Left colon (tissue), 2 donors: ENCODE measurements around the gene PLPP7. TPM values are rescaled to one million over a fixed set of nuclear protein-coding genes. Genes with fewer than 3 reads are reported as not detected.
"Not testable (repeated sequence)": the region's sequence is repeated elsewhere in the genome, so short reads cannot be mapped to it uniquely, and the experiment has no call there.

Source experiments
- ATAC-seq: fragments of 200-7000 bp; cut with Tn5 transposase; one replicate; pipeline ENCODE4 v1.9.1; 2020; ENCODE audit warnings: mild to moderate bottlenecking, moderate library complexity
- DNase-seq, 2 donors: peaks; one replicate each; pipeline ENCODE4 v3.0.0-alpha.2; 2020
- intact Hi-C, 2 donors: fragments of 100-400 bp; cut with DNase I in 1 of 2; cut with micrococcal nuclease in 1 of 2; formaldehyde crosslinking; loops; one replicate each; pipeline versions ENCODE4 v1.11.2 to v1.14.0; 2022; cut with DNase I, micrococcal nuclease
- long read RNA-seq: library from polyadenylated mRNA; unstranded; transcript quantifications from one replicate; pipeline ENCODE4 v2.0.0, GENCODE V29; 2021
- total RNA-seq, 2 donors: library from RNA; stranded (reverse); fragmentation: NEBNext Ultra II Directional; extraction: Animal tissue kit (Norgen Biotek cat#: 25700); gene quantifications; one replicate each; pipeline ENCODE4 v1.2.1, GENCODE V29; 2021
- donor health status: DM: no; HTN: no; CAD: no.
- donor health status: DM: yes; HTN: yes; CAD: no.

The PLPP7 gene
- 1 to 10 TPM in 1 of 2 donors, under 1 TPM in 1; 0.43 to 1.1 TPM for total RNA-seq
- long read RNA-seq, partial matches to known transcripts: 0 of 2 reads
- long read RNA-seq, other reads (novel, unspliced or antisense): 0 of 2 reads

DNA sequence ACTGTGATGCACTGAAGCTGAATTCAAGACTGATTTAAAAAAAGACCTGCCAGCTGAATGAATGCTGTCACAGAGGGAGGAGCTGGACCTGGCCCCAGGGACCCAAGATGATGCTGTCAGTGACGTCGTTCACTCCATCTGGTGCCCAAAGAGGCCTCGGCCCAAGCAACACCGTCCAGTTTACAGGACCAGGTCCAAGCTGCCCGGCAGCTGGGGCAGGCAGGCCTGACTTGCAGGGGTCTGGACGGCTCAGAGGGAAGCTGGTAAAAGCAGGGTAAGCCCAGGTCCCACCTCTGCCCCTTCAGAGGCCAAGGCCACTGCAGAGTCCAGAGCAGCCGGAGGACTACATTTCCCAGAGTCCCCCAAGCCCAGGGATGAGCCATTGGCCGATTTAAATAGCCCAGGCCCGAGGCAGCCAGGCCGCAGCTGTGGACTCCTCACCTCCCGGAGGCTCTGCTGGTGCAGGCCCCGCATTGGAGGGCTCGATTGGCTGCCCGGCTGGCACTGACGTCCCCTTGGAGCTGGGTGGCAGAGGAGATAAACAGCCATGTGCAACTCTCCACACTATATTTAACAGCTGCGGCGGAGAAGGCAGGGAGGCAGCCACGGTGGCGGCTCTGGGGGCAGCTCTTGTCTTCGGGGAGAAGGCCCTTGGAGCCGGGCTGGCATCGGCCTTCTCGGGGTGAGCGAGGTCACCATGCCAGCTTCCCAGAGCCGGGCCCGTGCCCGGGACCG, at the start of gene PLPP7:
Gene PLPP7 (plus strand): TSS at position 423 of the 735 bp plus-strand sequence. CDS start 275 bp downstream, at position 698.
- DNase-seq: peak; percentile 33 to 53
- intact Hi-C loops: no loop called here
- ATAC-seq: peak; percentile 41

DNA sequence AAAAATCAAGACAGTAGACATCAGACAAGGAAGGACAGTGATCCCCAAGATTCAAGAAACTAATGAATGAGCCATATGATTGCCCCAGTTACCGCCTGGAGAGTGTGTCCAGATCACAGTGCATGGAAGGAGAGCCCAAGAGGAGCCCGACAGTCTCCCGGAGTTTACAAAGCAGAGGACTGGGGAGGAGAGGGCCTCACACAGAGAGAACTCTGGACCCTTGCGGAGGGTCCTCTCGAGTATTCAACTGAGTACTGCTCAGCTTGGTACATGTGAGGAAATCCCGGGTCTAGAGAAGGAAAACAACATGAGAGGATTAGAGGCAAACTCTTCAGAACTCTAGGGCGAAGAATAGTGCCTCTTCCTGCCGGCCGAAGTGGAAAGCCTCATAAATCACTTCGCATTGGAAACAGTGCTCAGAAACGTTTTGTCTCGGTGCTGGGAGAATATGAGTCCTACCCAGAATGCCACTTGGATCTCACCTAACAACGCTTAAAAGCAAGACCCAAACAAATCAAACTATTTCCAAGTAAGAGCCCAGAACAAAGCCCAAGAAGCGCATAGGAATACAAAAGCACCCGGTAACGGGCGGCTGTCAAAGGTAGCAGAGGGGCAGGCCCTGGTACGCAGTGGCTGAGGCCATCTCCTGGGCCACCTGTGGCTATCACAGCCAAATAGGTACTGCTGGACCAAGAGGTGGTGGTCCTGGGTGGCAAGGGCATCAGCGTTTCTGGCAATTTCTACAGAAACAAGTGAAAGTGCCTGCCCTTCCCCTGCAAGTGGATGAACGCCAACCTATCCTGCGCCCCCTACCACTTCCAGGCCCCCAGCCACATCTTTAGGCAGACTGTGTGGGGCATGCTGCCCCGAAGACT, 49.2 kb upstream of the PLPP7 start:
- DNase-seq (no peak), ATAC-seq (no peak)
- intact Hi-C loops: no loop called here

DNA sequence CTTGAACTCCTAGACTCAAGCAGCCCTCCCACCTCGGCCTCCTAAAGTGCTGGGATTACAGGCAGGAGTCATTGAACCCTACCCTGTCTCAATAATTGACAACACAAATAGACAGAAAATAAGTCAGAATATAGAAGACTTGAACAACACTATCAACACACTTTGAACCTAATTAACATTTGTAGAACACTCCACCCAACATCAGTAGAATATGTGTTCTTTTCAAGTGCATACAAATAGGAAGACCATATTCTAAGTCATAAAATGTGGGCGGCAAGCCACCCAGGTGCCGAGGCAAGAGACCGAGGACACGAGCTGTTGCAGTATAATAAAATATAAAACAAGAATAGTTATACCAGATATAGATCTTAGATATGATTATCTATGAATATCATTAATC, 45.2 kb upstream of the PLPP7 start:
- intact Hi-C loops, DNase-seq: not testable (repeated sequence)
- ATAC-seq: peak; percentile 78

DNA sequence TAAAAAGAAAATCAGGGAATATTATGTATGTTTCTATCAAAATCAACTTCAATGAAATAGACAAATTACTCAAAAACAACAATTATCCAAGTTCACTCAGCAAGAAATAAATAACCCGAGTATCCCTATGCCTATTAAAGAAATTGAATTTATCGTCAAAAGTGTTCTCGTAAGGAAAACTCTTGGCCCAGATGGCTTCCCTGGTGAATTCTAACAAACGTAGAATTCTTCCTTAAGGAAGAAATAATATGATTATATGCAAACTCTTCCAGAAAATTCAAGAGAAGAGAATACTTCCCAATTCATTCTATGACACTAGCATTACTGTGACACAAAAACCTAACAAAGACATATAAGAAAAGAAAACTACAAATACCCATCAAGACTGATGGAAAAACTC, 42.9 kb upstream of the PLPP7 start:
- DNase-seq: no peak
- ATAC-seq: no peak
- intact Hi-C loops: no loop called here

DNA sequence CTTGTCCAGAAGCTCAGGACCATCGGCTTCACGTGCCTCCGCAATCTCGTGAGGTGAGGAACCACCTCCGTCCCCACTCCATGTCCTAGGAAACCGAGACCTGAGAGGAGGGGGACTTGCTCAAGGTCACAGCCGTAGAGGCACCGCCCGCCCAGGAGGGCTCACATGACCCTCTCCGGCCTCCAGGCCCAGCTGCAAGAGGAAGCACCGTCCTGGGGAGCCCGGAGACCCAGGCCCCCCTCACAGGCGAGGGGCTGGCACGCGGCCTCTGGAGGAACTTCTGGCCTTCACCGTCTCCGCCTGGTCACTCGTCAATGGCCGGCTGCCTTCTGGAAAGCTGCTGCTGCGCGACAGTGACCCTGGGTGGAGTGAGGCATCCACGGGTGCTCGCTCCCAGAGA, 37.4 kb upstream of the PLPP7 start:
- ATAC-seq: no peak
- intact Hi-C loops: no loop called here
- no peak for DNase-seq

DNA sequence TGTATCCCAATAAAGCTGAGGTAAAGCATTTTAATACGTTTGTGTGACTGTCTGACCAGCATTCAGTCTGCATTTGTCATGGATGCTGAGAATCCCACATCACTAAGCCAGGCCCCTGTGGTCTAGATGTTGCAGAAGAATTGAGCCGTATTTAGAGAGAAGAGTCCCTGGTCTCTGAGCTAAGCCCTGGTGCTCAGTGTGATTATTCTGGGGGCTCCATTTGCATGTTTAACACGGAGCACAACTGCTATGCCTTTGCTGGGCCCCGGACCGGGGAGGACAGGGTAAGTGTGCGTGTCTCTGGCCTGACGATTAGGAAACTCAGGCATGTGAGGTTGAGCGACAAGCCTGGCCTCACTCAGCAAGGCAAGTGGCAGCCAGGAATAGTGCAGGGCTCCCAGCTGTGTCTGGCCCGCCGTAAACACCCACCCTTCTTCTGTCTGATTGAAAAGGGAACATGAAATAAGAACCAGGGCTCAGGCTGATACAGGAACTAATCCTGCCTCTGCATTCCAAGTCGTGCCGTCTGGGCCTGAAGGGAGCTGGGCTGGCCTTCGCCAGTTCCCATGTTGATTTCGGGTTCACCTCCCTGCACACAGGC, 35.5 kb upstream of the PLPP7 start:
- ATAC-seq (peak; percentile 18), DNase-seq (no peak)
- intact Hi-C loops: no loop called here

DNA sequence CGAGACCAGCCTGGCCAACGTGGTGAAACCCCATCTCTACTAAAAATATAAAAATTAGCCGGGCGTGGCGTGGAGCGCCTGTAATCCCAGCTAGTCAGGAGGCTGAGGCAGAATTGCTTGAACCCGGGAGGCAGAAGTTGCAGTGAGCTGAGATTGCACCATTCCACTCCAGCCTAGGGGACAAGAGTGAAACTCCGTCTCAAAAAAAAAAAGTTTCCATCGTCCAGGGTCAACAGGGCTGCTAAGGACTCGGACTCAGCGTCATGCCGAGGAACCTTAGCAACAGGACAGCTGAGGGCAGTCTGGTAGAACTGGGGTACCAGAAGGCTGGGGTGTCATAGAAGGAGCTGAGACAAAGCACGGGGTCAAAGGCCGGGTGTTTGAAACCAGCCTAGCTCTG, 34.9 kb upstream of the PLPP7 start:
- intact Hi-C loops: no loop called here
- ATAC-seq (no peak), DNase-seq (no peak)

DNA sequence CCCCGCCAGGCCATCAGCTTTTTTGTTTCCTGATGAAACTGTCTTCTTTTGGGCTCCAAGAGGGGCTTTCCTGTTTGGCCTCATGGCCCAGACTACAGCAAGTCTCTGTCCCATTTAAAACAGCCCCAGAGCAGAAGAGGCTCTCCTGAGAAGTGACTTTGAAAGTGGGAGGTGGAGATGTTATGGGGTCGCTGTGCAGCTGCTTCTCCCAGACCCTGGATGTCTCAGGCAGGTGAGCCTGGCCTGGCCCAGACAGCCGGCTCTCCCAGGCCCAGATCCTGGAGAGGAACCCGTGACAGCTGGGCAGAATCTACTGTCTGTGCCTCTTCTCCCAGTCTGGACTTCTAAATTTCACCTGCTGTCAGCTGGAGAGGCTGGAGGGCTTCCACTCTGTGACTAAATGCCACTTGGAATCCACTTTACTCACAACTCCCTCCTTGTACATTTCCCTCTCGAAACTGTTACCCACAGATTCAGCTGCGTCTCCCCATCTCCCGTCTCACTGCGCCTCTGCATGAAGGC, 33.8 kb upstream of the PLPP7 start:
- intact Hi-C loops: no loop called here
- DNase-seq: no peak
- no peak for ATAC-seq

DNA sequence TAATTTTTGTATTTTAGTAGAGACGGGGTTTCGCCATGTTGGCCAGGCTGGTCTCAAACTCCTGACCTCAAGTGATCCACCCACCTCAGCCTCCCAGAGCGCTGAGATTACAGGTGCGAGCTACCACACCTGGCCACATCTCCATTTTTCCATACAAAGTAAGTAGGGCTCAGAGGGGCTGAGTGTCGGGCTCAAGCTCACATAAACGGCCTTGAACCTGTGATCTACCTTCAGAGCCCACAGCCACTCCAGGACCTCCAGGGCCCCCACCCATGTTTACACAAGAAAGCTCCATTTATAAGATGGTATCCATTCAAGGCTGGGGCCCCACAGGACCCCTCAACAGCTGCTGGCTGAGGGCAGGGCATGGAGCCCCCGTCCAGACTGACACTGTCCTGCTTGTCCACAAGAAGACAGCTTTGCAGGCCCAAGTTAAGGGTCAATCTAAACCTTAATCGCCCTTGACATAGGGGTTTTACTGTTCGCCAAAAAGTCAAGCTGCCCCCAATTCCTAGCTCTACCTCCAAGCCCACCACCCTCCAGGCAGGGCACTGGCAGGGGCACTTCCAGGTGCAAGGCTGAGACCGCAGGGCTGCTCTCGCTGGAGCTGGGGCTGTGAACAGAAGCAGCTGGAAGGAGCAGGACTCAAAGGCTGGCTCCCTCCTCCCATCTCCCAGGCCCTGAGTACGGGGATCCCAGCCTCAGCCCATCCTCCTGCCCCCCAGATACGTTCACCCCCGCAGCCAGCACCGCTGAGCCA, 32.1 kb upstream of the PLPP7 start:
- DNase-seq: no peak
- no peak for ATAC-seq
- intact Hi-C loops: no loop called here

DNA sequence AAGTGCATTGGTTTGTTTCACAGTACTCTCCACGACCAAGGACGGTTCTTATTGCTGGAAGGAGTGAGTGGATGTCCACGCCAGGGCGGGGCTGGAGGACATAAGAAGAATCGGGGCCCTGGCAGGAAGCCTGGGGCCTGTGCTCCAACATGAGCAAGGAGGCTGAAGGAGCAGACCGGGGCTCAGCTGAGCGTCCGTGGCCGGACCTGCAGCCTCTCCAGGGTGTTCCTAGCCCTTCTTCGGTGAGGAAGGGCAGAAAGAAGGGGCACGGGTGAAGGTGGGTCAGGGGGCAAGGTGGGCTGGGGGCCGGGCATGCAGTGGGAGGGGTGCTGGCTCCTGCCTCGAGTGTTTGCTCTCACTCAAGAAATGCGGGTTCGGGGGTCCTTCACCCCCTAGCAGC, 31.3 kb upstream of the PLPP7 start:
- DNase-seq: no peak
- intact Hi-C loops: no loop called here
- no peak for ATAC-seq

DNA sequence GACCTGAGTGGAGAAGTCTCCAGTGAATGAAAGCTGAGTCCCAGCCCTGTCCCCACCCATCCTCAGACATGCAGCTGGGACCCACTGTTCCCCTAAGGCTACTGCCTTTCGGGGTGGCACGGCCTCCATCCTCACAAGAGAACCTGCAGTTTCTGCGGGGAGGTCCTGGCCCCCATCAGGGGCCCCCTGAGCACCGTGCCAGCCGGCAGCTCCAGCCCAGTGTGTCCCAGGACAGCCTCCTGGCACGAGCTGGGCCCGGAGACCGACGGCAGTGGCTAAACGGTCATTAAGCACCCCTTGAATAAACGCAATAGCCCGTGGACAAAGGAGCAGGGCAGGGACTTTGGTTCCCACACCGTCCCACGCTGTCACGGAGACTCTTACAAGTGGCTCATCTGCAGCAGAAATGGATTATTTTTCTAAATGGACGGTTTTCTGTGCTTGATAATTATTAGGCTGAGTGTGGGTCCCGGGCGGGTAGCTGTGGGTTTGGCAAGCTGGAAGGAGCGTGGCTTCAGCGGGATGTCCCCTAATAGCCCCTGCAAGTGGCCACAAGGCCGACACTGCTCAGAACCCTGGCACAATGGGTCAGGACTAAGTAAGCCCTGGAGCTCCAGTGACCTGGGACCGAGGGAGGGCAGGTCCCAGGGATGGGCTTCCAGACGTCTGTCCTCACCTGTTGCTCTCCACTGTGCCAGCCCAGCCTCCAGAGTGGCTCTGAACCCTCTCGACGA, 30.7 kb upstream of the PLPP7 start:
- ATAC-seq: no peak
- no peak for DNase-seq
- intact Hi-C loops: no loop called here

DNA sequence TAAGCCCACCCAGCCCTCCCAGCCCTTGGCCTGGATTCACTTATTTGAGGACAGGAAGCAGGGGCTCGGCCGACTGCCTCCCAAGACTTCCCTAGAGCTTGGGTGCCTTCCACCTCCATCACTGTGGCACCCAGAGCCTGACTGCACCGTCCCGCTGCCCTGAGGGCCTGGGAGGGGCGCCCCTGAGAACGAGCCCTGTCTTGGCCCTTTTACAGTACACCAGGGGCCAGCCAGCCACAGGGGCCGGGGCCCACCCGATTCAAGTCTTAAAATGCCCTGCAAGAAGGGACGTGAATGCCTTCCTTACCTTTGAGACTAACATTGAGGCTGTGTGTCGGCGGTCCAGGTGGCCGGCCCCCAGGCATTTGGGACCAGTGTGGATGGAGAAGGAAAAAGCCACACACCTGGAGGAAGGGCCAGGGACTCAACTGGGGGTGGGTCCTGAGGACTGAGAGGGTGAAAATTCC, 30.1 kb upstream of the PLPP7 start:
- ATAC-seq: no peak

DNA sequence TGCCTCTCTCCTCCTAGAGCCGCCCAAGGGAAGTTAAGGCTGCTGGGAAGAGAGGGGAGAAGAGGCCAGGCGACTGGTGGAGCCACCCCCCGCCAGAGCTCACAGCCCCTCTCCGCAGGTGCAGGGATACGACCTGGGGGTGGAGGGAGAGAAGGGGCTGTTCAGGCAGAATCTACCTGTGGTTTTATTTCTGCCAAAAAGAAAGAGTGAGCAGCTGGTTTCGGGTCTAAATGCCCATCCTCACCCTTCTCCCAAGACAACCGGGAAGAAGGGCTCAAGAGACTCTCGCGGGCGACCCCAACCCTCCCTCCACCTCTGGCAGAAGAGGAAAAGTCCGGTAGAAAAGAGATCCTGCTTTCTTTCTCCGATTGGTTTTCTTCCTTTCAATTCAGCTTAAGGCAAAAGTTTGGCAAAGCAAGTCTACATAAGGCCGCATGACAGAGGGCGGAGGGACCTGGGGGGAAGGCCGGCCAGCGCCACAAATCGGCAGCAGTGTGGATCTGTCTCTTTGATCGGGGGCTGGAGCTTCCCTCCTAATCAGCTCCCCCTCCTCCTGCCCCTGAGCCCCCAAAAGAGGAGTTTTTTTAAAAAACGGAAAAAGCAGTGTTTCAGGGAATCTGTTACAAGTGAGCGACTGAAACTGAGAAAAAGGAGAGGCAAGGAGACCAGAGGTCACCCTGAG, 29.5 kb upstream of the PLPP7 start:
- DNase-seq (no peak), ATAC-seq (no peak)
- intact Hi-C loops: no loop called here

More for the DNA sequence above, 30.1 kb upstream of the PLPP7 start:
- DNase-seq: no peak
- intact Hi-C loops: no loop called here

DNA sequence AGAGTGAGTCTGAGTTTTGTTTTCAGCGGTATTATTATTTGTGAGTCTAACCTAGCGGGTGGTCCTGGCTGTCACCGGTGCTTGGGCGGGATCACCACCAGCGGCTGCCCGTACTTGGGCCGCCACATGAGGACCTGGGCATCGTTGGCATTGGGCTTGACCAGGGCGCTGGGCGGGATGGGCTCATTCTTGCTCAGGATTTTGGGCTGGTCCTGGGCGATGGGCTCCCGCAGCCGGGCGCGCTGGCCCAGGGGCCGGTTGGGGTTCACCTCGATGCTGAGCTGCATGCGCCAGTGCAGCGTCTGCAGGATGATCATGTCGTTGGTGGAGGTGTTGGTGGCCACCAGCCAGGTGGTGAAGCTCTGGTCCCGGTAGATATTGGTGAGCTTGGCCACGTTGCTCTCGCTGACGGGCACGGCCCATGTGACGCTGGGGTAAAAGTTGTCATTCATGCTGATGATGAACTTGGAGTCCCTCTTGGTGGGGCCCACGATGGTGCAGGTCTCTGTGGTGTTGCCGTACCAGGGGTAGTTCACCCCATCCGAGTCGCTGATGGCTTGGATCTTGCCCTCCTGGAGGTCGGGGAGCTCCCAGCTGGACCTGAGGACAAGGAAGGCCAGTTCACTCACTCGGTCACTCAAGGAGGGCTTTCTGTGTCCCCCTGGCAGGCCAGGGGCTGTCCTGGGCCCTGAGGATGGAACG, 28.6 kb upstream of the PLPP7 start:
- intact Hi-C loops: no loop called here
- DNase-seq: no peak
- no peak for ATAC-seq

DNA sequence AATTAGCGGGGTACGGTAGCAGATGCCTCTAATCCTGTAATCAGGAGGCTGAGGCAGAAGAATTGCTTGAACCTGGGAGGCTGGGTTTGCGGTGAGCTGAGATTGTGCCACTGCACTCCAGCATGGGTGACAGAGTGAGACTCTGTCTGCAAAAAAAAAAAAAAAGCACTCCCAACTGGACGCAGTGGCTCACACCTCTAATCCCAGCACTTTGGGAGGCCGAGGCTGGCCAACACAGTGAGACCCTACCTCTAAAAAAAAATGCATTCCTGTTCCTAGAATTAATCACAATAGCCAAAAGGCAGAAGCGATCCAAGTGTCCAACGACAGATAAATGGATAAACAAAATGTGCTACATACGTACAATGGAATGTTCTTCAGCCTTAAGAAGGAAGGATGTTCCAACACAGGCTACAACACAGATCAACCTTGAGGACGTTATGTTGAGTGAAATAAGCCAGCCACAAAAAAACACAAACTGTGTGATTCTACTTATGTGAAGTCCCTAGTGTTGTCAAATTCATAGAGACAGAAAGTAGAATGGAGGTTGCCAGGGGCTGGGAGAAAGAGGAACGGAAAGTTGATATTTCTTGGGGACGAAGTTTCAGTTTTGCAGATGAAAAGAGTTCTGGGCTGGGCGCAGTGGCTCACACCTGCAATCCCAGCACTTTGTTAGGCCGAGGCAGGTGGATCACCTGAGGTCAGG, 27.0 kb upstream of the PLPP7 start:
- DNase-seq: no peak
- intact Hi-C loops: no loop called here
- ATAC-seq: no peak

DNA sequence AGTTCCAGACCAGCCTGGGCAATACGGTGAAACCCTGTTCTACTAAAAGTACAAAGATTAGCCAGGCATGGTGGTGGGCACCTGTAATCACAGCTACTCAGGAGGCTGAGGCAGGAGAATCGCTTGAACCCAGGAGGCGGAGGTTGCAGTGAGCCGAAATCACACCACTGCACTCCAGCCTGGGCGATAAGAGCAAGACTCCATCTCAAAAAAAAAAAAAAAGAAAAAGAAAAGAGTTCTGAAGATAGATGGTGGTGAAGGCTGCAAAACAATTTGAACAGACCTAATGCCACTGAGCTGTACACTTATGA, 26.5 kb upstream of the PLPP7 start:
- DNase-seq, intact Hi-C loops, ATAC-seq: not testable (repeated sequence)
